B cell (primary cell): Measurements from ENCODE around the gene MYCBP2.

Source experiments
- EZH2 ChIP-seq: IDR thresholded peaks from 2 replicates; pipeline ENCODE4 v1.6.1; 2012; ENCODE audit warnings: borderline replicate concordance, low read depth, mild to moderate bottlenecking, moderate library complexity, low read length; ENCODE audit not compliant: insufficient read depth, poor library complexity, severe bottlenecking
- TF ChIP-seq, protein P1 (sequence below): fragments of 200-600 bp; IDR thresholded peaks from one replicate; pipeline ENCODE4 v1.8.0; 2022; ENCODE audit warnings: antibody characterized with exemption, mild to moderate bottlenecking

DNA sequence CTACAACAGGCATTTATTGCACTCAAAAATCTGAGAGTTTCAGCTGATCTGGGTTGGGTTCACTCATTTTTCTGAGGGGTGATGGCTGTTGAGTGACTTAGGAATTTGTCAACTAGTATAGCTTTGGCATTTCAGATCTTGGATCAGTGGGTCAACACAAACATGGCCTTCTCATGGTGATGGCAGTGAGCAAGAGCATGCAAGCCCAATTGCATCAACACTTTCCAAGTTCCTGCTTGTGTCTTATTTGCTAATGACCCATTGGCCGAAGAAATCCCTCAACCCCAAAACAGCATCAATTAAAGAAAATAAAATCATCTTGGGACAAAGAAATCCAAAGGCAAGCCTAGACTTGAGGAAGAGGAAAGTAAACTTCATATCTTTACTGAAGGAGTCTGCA, 23.9 kb upstream of the MYCBP2 start:
- TF ChIP-seq, protein P1, sequence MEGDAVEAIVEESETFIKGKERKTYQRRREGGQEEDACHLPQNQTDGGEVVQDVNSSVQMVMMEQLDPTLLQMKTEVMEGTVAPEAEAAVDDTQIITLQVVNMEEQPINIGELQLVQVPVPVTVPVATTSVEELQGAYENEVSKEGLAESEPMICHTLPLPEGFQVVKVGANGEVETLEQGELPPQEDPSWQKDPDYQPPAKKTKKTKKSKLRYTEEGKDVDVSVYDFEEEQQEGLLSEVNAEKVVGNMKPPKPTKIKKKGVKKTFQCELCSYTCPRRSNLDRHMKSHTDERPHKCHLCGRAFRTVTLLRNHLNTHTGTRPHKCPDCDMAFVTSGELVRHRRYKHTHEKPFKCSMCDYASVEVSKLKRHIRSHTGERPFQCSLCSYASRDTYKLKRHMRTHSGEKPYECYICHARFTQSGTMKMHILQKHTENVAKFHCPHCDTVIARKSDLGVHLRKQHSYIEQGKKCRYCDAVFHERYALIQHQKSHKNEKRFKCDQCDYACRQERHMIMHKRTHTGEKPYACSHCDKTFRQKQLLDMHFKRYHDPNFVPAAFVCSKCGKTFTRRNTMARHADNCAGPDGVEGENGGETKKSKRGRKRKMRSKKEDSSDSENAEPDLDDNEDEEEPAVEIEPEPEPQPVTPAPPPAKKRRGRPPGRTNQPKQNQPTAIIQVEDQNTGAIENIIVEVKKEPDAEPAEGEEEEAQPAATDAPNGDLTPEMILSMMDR = no peak
- TF ChIP-seq EZH2 = no peak
